Chondrocyte (in vitro differentiated cells): ENCODE measurements around the gene CLCN4. TPM values are rescaled to one million over a fixed set of nuclear protein-coding genes. Genes with fewer than 3 reads are reported as not detected.

Source experiments
- DNase-seq: peaks from one replicate; pipeline ENCODE4 v3.0.0; 2021; ENCODE audit warnings: mixed read lengths, low spot score
- H3K27ac Mint-ChIP-seq: one replicate; pipeline ENCODE4 v1.8.0; 2021; ENCODE audit warnings: mild to moderate bottlenecking, moderate library complexity, mixed read lengths; ENCODE audit not compliant: unreplicated experiment
- H3K27me3 Mint-ChIP-seq: 2 replicates; pipeline ENCODE4 v1.8.0; 2021; ENCODE audit warnings: low read depth, mixed read lengths
- H3K36me3 Mint-ChIP-seq: 2 replicates; pipeline ENCODE4 v1.8.0; 2021; ENCODE audit warnings: low read depth, mixed read lengths
- H3K4me1 Mint-ChIP-seq: 2 replicates; pipeline ENCODE4 v1.8.0; 2021; ENCODE audit warnings: low read depth, mild to moderate bottlenecking, mixed read lengths
- H3K4me3 Mint-ChIP-seq: one replicate; pipeline ENCODE4 v1.8.0; 2021; ENCODE audit warnings: mild to moderate bottlenecking, moderate library complexity, mixed read lengths; ENCODE audit not compliant: unreplicated experiment
- H3K9me3 Mint-ChIP-seq: 2 replicates; pipeline ENCODE4 v1.8.0; 2021; ENCODE audit warnings: low read depth, mixed read lengths
- total RNA-seq: library from RNA; stranded (reverse); gene quantifications from 3 replicates; pipeline ENCODE4 v1.2.1, GENCODE V29; 2021
- TF ChIP-seq, protein P1 (sequence below): fragments of 200-600 bp; sonication (generic); IDR thresholded peaks from 2 replicates; pipeline ENCODE4 v1.5.0; 2021; ENCODE audit warnings: antibody characterized with exemption, mild to moderate bottlenecking, moderate library complexity

CLCN4 gene
- total RNA-seq, 1 donor from 2014 or later = 2.2 TPM

DNA sequence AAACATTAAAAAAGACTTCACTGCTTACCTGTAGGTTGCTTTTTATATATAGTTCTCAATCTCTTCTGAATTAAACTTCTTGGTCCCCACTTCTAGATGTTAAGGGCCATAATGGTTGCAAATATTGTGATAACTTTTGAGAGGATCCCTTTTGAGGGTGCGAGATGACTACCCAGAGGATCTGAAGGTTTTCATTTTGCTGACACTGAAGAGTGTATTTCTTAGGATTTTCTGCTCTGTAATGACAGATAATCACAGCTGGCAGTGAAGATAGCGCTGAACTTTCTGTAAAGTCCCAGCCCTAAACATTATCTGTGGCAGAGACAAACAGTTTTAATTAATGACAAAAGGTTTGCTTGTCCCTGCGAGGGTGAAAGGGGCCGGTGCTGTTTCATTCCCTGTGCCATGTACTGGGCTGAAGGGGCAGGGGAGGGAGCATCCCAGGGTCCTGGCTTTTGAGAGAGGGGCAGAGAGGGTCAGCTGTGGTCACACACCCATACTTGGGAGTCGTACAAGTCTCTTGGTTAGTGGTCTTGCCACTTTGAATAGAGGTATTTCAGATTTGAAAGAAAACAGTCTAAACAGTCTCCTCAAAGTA, 22.2 kb downstream of the CLCN4 start:
- DNase-seq = no peak
- peaks cover 38% of the 10 kb centered on the region for H3K4me1 Mint-ChIP-seq
- H3K27ac Mint-ChIP-seq = no peak overlapping the region
- TF ChIP-seq, protein P1, sequence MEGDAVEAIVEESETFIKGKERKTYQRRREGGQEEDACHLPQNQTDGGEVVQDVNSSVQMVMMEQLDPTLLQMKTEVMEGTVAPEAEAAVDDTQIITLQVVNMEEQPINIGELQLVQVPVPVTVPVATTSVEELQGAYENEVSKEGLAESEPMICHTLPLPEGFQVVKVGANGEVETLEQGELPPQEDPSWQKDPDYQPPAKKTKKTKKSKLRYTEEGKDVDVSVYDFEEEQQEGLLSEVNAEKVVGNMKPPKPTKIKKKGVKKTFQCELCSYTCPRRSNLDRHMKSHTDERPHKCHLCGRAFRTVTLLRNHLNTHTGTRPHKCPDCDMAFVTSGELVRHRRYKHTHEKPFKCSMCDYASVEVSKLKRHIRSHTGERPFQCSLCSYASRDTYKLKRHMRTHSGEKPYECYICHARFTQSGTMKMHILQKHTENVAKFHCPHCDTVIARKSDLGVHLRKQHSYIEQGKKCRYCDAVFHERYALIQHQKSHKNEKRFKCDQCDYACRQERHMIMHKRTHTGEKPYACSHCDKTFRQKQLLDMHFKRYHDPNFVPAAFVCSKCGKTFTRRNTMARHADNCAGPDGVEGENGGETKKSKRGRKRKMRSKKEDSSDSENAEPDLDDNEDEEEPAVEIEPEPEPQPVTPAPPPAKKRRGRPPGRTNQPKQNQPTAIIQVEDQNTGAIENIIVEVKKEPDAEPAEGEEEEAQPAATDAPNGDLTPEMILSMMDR = no peak
- H3K36me3 Mint-ChIP-seq = no peaks in the 10 kb centered on the region
- no peaks in the 10 kb centered on the region for H3K9me3 Mint-ChIP-seq
- no peaks in the 10 kb centered on the region for H3K27me3 Mint-ChIP-seq
- H3K4me3 Mint-ChIP-seq = no peak overlapping the region

DNA sequence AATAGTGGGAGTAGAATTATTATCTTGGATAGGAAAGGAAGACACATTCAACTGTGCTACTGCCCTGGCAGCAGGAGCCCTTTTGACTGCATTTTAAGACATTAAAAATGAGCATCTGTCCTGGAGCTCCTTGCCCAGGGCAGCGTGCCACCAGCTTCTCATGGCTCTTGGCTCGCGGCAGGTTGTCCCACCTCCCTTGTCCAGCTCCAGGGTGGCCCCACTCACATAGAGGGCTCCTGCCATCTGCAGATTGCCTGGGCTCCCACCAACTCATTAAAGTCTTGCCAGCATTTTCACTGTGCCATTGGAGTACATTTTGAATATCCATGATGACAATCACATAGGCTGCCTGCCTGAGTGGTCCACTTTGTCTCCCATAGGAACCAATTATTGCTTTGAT, 27.0 kb downstream of the CLCN4 start:
- TF ChIP-seq, protein P1 = no peak
- H3K27ac Mint-ChIP-seq = no peak overlapping the region
- no peak for DNase-seq
- H3K36me3 Mint-ChIP-seq = no peaks in the 10 kb centered on the region
- no peaks in the 10 kb centered on the region for H3K27me3 Mint-ChIP-seq
- H3K4me1 Mint-ChIP-seq = peaks cover 6% of the 10 kb centered on the region
- no peak overlapping the region for H3K4me3 Mint-ChIP-seq
- no peaks in the 10 kb centered on the region for H3K9me3 Mint-ChIP-seq

DNA sequence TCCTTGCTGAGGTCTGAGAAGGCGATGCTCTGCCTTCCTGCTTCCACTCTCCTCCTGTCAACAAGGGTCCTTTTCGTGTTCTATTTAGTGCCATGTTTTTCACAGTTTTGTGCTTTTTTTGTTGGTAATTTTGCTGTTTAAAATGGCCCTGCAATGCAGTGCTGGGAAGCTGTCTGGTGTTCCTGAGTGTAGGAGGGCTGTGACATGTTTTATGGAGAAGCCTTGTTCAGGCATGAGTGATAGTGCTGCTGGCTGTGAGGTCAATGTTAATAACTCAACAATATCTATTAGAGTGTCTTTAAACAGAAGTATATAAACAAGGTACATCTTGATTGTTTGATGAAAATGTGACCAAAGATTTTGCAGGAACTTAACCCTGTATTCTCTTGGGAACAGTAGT, 27.6 kb downstream of the CLCN4 start:
- no peaks in the 10 kb centered on the region for H3K9me3 Mint-ChIP-seq
- DNase-seq = no peak
- peaks cover 6% of the 10 kb centered on the region for H3K4me1 Mint-ChIP-seq
- TF ChIP-seq, protein P1 = no peak
- H3K36me3 Mint-ChIP-seq = no peaks in the 10 kb centered on the region
- H3K27ac Mint-ChIP-seq = no peak overlapping the region
- no peaks in the 10 kb centered on the region for H3K27me3 Mint-ChIP-seq
- H3K4me3 Mint-ChIP-seq = no peak overlapping the region

DNA sequence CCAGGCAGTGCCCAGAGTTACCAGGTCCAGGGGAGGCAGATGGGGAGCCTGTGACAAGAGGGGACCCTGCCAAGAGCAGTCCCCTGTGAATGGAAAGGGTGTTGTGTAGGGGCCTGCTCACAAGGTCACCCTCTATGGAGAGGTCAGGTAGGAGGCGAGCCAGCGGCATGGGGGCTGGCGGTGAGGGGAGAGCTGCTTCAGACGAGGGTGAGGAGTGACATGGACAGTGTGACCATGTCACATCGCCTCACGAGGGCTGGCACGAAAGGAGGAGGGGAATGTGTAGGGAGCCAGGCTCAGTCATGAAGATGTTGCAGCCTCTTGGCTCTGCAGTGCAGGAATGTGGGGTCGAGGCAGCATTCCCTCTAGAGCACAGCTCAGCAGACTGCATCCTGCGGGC, 29.6 kb downstream of the CLCN4 start:
- Mint-ChIP-seq H3K9me3 (no peaks in the 10 kb centered on the region), H3K36me3 (no peaks in the 10 kb centered on the region), H3K27ac (no peak overlapping the region), H3K4me3 (no peak overlapping the region), H3K27me3 (no peaks in the 10 kb centered on the region), H3K4me1 (peaks cover 18% of the 10 kb centered on the region)
- TF ChIP-seq, protein P1 = no peak
- DNase-seq = no peak

DNA sequence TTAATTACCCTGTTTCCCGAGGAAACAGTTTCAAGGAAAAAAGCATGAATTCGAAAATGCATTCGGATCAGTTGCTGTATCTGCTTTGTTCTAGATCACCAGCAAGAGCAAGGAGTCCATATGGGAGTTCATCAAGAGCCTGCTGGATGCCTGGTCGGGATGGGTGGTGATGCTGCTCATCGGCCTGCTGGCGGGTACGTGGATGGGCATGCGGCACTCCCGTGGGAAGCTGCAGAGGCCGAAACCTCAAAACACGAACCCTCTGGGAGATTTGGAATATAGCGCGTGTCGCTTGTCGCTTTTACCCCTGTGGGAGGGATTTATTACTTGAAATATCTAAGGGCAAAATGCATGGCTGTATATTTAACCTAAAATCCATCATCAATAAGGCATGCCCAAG, 30.6 kb downstream of the CLCN4 start:
- no peak overlapping the region for H3K4me3 Mint-ChIP-seq
- peaks cover 18% of the 10 kb centered on the region for H3K4me1 Mint-ChIP-seq
- no peak overlapping the region for H3K27ac Mint-ChIP-seq
- no peaks in the 10 kb centered on the region for H3K9me3 Mint-ChIP-seq
- no peaks in the 10 kb centered on the region for H3K27me3 Mint-ChIP-seq
- H3K36me3 Mint-ChIP-seq = no peaks in the 10 kb centered on the region
- DNase-seq = no peak
- TF ChIP-seq, protein P1 = no peak
